HTERT RPE-1 (cell line): Measurements from ENCODE around the gene TUT1.
"Not testable (repeated sequence)": the region's sequence is repeated elsewhere in the genome, so short reads cannot be mapped to it uniquely, and the experiment has no call there.

Source experiments
- in situ Hi-C: fragments of 300-500 bp; cut with MboI; formaldehyde crosslinking; loops from 4 replicates; pipeline ENCODE4 v1.14.3; 2020; ENCODE audit warnings: low sequenced_read_pairs

TUT1 gene

GRCh38 chr11:62578541-62578940 lies 12.8 kb downstream of the TUT1 start:
- in situ Hi-C loops = no loop called here

DNA sequence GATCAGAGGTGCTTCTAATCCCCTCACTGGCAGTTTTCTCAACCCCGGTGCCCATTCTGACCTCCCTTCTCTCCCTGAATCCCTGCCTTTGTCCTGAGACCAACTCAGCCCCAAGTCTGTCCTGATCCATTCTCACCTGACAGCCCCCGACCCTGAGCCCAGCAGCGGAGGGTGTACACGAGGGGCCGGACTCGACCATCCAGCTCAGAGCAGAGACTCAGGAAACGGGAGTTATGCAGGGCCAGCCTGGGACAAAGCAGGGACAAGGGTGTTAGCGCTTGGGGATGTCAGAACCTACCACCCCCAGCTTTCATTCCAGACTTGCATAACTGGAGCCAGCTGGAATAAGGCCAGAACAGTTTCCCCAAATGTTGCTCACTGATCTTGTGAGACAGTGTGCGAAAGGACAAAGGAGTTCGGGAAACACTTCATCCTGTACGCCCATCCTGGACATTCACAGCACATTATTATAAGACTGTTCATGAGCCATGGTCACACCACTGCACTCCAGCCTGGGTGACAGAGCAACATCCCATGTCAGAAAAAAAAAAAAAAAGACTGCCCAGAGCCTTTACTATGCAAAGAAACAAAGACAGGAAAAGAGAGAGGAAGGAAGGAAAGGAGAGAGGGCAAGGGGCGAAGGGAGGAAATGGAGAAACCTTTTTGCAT lies 14.1 kb downstream of the TUT1 start:
- in situ Hi-C loops = no loop called here

DNA sequence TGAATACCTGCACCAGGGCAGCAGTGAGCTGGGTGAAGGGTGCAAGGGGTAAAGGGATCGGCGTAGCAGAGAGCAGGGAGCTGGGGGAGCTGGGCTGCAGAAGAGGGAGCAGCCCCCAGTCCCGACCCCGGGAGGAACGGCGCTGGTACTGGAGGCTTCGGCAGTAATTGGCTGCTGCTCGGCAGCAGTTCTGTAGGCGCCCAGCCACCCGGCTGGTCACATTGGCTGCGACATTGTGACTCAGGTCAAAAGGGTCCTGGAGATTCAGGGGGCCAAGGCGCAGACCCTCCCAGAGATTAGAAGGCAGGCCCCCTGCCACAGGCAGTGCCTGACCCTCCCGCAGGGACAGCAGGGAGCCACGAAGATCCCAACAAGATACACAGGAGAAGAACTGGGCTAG lies 15.5 kb downstream of the TUT1 start:
- in situ Hi-C loops = no loop called here

DNA sequence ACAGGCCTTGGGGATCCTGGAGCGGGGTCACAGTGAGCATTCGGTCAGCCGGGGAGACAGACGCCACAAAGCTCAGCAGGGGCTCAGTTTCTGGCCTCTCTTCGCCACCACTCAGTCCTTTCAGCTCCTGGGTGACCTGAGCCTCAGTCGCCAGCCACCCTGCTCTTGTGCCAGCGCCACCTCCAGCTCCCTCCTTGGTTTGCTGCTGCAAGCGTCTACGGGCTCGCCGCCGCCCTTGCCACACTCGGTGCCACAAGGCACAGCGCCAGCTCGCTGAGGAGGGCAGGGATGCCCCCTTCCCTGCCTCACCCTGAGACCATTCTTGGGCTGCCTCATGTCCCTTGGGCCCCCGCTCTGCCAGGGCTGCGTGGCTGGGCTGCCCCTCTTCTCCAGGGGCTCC lies 16.2 kb downstream of the TUT1 start:
- in situ Hi-C loops = no loop called here

GRCh38 chr11:62574363-62575071 lies 16.8 kb downstream of the TUT1 start:
- in situ Hi-C loops = no loop called here

DNA sequence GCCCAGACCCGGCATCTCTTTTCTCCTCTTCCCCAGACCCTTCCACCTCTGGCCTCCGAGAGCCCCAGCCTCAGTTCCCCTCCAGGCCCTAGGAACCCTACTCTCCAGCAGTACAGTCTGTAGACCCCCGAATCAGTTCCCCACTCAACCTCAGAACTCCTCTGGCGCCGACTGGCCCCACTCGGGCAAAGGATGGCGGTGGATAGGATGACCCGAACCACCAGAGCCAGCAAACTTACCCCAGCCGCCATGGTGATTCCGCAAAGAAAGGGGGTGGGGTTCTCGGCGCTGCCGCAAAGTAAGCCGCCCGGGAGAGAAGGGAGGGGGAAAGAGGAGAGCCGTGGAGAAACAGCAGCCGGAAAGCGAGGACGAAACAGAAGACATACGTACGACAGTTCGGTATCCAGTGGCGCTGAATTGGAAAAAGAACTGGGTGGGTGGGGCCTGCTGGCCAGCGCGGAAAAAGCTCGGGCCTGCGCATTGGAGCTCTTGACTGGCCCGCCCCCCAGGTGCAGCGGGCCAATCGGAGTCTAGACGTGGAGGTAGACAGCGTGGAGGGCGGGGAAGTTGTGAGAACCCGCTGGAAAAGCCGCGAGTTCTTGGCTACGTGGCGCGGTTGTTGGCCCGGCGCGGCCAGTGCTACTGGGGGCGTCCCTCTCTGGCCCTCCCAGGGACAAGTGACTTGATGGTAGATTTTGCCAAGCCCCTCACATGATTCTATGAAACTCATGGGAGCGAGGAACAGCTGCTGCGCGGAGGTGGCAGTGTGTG lies 17.5 kb downstream of the TUT1 start, which contains the start of gene EEF1G:
Gene EEF1G, minus strand, starts transcription at position 300 of the 771 bp plus-strand sequence. Its CDS starts 49 bp downstream, at position 251.
- in situ Hi-C loops = no loop called here

- in situ Hi-C loops = no loop called here
Measured at GRCh38 chr11:62573006-62573591, 18.2 kb downstream of the TUT1 start.

DNA sequence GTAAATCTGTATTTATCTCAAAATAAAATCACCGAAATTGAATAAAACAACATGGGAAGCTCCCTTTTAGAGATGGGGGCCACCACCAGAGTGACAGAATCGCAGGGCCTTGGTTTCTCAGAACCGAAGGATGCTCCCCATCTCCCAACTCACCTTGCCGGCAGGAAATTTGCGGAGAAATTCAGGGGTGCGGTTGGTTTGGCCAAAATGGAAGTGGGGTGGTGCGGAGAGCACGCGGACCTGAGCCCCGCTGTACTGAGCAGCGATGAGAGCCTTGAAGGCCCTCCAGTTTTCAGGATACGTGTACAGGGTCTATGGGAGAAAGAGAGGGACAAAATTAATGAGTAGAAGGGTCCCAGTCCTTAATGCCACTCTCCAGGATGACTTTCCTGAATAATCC lies 18.9 kb downstream of the TUT1 start:
- in situ Hi-C loops = no loop called here

DNA sequence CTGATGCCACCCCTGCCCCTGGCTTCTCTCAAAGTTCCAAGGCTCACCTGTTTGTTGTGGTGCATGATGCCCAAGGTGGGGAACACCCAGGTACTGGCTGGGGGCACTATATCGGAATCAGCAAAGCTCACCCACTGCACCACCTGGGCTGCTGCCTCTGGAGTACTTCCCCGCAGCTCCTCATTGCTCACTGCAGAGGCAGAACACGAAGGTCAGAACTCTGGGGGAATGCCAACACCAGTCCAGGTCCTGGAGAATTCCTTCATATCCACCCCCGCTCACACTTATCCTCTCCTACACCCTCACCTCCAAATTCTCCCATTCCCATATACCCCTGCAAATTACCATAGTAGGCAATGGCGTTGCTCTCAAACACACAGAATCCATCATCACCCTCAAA lies 19.8 kb downstream of the TUT1 start:
- in situ Hi-C loops = not testable (repeated sequence)

DNA sequence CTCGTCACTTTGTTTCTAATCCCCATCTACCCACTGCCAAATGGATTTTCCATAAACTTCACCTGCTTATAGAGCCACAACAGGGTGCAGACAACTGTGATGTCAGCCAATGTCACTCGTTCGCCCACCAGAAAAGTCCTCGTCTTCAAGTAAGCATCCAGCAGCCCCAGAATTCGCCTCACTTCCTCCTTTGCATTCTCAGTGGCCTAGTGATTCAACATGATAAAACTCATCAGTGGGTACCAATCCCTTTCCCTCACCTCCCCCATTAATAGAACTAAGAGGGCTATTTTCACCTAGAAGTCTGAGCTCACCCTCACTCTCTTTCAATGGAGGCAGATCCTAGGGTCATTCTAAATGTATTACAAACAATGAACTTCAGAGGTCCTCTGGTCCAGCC lies 20.4 kb downstream of the TUT1 start:
- in situ Hi-C loops = not testable (repeated sequence)

DNA sequence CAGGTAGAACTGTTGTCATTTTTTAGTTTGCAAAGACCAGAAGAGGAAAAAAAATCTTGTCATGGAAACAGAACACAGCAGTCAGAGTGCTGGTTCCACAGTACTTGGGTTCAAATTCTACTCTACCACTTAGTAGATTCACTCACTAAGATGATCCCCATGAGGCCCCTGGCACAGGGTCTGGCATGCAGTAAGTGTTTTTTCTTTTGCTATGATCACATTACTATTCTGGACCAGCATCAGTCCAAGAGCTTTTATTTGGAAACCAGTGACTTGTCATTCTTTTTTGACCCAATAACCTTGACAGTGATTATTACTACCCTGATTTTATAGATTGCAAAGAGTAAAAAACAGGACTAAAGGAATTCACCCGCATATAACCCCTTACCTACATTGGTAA lies 21.7 kb downstream of the TUT1 start:
- in situ Hi-C loops = no loop called here

- in situ Hi-C loops = no loop called here
Measured at GRCh38 chr11:62567018-62567633, 24.2 kb downstream of the TUT1 start.

- in situ Hi-C loops = no loop called here
Measured at GRCh38 chr11:62566247-62566646, 25.1 kb downstream of the TUT1 start.

DNA sequence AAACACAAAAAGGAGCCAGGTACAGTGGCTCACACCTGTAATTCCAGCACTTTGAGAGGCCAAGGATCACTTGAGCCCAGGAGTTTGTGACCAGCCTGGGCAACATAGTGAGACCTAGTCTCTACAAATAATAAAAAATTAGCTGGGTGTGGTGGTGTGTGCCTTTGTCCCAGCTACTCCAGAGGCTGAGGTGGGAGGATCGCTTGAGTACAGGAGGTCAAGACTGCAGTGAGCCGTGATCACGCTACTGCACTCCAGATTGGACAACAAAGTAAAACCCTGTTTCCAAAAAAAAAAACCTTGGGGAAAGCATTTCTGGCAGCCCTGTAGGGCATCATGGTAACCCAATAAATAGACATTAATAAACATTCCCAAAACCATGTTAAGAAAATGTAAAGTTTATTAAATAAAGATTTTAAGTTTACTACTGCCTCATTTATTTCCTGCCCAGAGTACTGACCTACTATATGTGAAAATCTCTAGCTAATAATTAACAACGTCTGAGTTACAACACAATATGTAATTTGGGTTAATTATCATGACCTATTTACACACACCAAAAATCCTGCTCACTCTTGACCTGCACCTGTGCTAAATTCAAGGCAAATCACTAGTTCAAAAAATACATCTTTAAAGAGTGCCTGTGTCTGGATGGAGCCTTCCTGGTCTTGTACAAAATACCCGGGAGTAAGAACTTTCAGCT lies 26.1 kb downstream of the TUT1 start:
- in situ Hi-C loops = no loop called here

DNA sequence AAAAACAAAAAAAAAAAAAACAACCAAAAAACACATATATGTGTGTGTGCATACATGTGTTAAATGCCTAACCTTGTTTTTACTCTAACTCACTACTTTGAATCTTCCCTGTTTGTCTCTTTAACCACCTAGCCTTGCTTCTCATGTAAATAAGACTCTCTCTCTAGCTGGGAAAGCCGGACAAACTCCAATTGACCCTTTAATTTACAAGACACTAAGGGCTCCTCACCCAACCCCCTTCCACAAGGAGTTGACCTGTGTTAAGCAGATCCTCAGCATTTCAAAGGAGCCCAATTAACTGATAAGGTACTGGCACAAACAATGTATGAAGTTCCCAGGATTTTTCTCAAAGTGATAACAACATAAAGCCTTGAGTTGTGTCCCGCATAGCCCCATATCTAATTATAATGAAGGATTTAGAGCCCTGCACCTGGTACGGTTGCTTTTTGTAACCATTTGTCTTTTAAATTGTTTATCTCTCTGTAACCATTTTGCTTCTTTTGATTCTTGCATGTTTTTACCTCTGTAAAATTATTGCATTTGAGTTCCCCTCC lies 29.6 kb downstream of the TUT1 start:
- in situ Hi-C loops = not testable (repeated sequence)

- in situ Hi-C loops = no loop called here
Measured at GRCh38 chr11:62560566-62561103, 30.7 kb downstream of the TUT1 start.

DNA sequence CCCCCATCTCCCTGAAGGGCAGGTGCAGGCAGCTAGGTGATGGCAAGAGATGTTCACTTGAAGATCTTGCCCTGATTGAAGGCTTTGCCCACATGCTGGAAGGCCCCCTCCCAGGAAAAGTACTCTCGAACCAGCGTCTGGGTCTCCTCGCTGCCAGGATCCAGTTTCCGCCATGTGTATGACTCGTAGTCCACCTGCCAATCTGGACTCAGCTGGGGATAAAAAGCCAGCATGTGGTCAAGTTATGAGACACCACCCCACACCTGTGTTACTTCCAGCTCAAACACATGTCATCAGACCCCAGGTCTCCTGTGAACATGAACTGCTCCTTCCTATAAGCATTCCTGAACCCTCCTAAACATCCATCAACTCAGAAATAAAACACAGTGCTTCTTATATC lies 31.7 kb downstream of the TUT1 start:
- in situ Hi-C loops = not testable (repeated sequence)

DNA sequence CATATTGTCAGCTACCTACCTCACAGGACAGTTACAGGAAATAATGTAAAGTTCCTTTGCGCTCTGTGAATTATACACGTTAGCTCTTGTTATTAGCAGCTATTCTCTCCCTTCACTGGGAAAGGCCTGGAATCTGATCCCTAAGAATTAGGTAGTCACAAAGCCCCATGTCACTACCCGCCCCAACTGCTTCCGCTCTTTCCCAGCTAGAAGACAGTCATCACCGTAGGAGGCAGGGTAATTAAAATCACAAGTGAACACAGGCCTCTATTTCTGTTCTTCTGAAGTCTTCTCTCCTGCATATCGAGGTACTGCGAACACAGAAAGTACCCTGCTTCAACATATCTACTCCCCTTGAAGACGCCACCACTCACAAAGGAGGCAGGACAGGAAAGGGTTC lies 32.1 kb downstream of the TUT1 start:
- in situ Hi-C loops = no loop called here

DNA sequence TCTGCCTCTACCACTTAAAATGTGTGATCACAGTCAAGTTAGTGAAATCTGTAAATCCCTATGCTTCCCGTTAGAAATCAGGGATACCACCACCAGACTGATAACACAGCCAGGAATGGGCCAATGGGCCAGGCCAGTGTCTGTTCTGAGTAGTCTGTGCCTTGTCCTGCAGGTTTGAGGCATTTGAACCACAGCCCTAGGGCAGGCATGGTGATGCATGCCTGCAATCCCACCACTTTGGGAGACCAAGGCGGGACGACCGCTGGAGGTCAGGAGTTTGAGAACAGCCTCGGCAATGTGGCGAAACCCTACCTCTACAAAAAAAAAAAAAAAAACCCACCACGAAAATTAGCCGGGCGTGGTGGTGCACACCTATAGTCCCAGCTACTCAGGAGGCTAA lies 32.7 kb downstream of the TUT1 start:
- in situ Hi-C loops = no loop called here
